HG03565 (cell line): ENCODE measurements around the gene SORCS2.

ENCODE experiments used
- ATAC-seq: cut with Tn5 transposase; IDR thresholded peaks from one replicate; pipeline ENCODE4 v1.9.1; 2021; ENCODE audit warnings: mild to moderate bottlenecking, moderate library complexity; ENCODE audit not compliant: unreplicated experiment

Gene SORCS2

DNA sequence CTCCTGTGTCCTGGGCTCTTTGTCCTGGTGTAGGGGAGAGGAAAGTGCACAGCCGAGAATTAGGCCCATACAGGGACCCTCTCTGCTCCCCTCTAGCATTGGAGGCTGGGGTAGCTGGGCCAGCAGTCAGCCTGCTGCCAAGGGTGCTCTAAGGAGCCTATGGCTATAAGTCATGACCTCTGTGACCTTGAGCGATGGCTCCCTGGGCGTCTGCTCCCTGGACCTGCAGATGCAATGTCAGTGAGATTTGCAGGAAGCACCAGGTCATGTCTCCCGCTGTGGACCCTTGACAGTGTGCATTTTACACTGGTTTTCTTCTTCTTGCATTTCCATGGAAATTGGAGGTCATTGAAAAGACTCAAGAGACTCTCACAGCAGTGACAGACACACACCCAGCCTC, 476.5 kb downstream of the SORCS2 start:
- ATAC-seq, result no peak

- ATAC-seq, result no peak
Measured at GRCh38 chr4:7672601-7673000, 480.3 kb downstream of the SORCS2 start.

GRCh38 chr4:7673121-7673520, 480.8 kb downstream of the SORCS2 start:
- no peak for ATAC-seq

DNA sequence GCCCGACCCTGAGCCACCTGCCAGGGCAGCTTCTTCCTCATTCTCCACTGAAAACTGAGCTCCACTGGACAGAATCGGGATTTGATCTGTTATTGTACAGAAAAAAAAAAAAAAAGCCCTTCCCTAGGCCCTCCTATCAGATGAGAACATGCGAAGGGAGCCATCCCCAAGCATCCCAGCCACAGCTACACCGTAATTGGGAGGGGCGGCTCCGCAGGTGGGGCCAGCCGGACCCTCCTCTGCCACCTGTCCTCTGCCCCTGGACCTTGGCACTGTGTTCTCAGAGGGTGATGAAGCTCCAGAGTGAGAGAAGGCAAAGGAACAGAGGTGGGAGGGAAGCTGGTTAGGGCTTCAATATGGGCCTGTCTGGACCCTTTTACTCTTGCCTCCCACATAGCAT, 482.4 kb downstream of the SORCS2 start:
- no peak for ATAC-seq

DNA sequence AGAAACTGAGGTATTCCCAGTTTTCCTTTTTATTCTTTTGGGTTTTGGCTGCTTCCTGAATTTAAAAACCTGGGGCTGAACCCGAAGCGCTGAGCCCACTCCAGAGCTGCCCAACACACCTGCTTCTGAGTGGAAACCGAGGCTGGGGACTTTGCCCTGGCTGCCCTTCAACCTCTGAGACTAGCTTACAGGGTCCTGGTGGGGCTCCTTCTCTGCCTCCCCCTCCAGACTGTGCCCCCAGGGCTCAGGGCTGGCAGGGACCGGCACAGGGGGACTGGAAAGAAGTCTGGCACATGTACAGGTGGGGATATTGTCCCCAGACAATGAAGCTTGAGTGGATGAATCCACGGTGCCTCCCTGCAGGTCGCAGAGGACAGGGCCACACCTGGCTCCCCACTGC, 482.8 kb downstream of the SORCS2 start:
- no peak for ATAC-seq

- no peak for ATAC-seq
Measured at GRCh38 chr4:7675612-7676320, 483.4 kb downstream of the SORCS2 start.

GRCh38 chr4:7676398-7676922, 484.1 kb downstream of the SORCS2 start:
- no peak for ATAC-seq

GRCh38 chr4:7677086-7677485, 484.7 kb downstream of the SORCS2 start:
- no peak for ATAC-seq

DNA sequence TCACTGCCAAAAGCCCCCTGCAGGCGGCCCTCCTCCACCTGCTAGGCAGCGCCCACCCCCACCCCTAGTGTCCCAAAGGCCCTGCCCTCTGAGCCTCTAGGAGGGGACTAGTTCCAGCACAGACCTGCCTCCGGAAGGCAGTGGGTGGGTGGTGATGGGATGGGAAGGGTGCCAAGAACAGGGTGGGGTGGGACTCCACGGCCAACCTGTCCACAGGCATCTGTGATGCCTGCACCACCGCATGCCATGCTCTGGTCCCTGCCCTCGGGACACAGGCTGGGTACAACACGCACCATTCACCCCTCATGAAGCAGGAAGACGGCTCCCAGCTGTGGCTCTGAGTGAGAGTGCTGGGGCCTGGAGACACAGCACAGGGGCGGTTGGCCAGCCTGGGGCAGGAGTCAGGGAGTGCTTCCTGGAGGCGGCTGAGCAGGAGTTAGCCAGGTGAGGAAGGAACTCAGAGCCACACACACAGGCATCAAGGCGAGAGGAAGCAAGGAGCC, 485.5 kb downstream of the SORCS2 start:
- no peak for ATAC-seq

DNA sequence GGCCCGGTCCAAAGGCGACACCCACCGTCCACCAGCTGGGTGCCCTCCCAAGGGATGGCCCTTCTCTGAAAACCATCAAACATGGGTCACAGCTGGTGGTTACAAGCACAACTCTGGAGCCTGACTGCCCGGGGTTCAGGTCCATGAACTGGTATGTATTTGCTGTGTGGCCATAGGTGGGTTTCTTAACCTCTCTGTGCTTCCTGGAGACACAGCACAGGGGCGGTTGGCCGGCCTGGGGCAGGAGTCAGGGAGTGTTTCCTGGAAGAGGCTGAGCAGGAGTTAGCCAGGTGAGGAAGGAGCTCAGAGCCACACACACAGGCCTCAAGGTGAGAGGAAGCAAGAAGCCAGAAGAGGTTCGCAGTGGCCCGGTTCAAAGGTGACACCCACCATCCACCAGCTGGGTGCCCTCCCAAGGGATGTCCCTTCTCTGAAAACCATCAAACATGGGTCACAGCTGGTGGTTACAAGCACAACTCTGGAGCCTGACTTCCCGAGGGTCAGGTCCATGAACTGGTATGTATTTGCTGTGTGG, 486.0 kb downstream of the SORCS2 start:
- no peak for ATAC-seq

- no peak for ATAC-seq
Measured at GRCh38 chr4:7679406-7680040, 487.2 kb downstream of the SORCS2 start.

- no peak for ATAC-seq
Measured at GRCh38 chr4:7680106-7680505, 487.8 kb downstream of the SORCS2 start.

- no peak for ATAC-seq
Measured at GRCh38 chr4:7680731-7681130, 488.4 kb downstream of the SORCS2 start.

- no peak for ATAC-seq
Measured at GRCh38 chr4:7683126-7683703, 490.9 kb downstream of the SORCS2 start.

DNA sequence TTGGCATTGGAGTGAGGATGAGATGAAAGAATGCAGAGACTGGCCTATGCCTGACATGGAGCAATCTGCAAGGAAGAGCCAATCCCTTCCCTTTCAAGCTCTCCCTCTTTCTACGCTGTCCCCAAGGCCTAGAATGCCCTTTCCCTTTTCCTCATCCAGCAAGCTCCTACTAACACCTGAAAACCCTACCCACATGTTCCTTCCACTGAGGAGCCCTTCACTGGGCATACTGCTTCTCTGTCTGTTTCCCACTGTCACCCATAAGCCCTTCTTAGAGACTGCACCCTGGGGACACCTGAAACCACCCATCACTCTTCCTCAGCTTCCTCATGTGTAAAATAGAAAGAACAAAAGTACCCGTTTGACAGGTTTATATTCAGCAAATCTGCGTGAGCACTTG, 492.0 kb downstream of the SORCS2 start:
- ATAC-seq, result no peak

DNA sequence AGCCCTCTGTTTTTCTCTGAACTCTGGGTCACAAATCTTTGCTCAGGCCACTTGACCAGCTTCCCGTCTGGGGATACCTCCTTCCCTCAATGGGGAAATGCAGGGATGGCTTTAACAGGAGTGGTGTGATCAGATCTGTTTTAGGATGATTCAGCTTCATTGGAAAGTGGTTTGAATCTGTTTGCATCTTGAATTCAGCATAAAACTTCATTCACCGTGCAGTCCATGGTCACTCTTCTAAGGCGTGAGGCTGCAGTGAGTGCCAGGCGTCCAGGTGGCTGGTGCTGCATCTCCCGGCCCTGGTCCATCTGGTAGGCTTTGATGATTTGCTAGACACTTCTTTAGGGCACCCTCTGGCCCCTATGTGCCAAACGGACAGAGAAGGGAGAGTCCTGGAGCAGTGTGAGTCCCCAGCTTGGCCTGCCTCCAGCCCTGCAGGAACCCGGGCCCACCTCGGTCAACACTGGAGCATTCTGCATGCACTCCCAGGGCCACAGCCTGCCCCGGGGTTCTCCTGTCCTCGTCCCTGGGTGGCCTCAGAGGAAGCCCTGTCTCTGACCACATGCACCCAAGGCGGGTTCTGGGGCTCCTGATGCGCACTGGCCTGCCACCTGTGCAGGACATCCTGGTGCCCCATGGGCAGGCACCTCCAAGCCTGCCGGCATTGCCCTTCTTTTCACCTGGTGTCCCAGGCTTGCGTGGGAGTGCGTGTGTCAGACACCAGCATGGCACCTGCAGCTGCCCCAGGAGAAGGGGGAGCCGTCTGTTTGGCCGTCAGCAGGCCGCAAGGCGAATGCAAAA, 493.9 kb downstream of the SORCS2 start:
- ATAC-seq, result no peak

- no peak for ATAC-seq
Measured at GRCh38 chr4:7687006-7687405, 494.7 kb downstream of the SORCS2 start.

- ATAC-seq, result no peak
Measured at GRCh38 chr4:7687796-7688195, 495.5 kb downstream of the SORCS2 start.

DNA sequence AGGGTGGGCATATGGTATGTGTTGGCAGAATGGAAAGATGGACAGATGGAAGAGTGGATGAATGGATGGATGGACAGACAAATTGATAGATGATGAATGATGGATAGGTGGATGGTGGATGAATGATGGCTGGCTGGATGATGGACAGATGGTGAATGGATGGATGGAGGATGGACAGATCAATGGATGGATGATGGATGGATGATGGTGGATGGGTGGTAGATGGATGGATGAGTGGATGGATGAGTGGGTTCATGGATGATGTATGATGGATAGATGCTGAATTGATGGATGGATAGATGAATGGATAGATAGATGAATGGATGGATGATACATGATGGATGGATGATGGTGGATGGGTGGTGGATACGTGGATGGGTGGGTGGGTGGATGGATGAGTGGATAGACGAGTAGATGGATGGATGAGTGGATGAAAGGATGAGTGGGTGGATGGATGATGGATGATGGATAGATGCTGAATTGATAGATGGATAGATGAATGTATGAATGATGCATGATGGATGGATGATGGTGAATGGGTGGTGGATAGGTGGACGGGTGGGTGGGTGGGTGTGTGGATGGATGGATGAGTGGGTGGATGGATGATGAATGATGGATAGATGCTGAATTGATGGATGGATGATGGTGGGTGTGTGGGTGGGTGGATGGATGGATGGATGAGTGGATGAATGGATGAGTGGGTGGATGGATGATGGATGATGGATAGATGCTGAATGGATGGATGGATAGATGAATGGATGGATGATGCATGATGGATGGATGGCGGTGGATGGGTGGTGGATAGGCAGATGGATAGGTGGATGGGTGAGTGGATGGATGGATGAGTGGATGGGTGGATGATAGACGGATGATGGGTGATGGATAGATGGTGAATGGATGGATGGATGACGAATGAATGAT, 497.7 kb downstream of the SORCS2 start:
- ATAC-seq, result no peak

DNA sequence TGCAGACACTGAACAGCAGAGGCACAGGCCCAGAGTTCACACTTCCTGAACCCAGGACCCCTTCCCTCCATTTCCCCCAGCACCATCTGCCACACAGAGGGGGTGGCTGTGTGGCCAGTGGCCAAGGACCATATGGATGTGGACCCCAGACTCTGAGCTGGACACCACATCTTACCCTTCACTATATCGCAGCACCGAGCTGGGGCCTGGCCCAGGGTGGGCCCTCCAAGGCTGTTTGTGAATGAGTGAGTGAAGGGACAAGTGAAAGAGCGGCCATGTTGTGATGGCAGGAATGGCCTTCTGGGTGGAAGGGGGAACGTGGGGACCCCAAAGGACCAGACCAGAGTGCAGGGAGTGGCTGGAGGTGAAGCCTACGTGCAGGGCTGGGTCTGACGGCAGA, 498.7 kb downstream of the SORCS2 start:
- no peak for ATAC-seq
